ENCODE data around the gene DOK6.

DOK6 gene

GRCh38 chr18:69597561-69597960 lies 196.9 kb downstream of the DOK6 start:
- DNase-seq (ENCODE audit: extremely low read depth, low read depth) = no peak
- no peak for TF ChIP-seq CTCF (IDR thresholded peaks at IDR 0.05; ENCODE audit: low read depth, low read length, missing control alignments)
- H3K4me3 ChIP-seq (replicated peaks; ENCODE audit: low read depth, low read length) = no peak overlapping the region

- no peak overlapping the region for H3K4me3 ChIP-seq (replicated peaks; ENCODE audit: low read depth, low read length)
Measured at GRCh38 chr18:69599377-69599776, 198.7 kb downstream of the DOK6 start.

GRCh38 chr18:69612242-69612641 lies 211.6 kb downstream of the DOK6 start:
- H3K4me3 ChIP-seq (replicated peaks; ENCODE audit: low read depth, low read length) = no peak overlapping the region
- no peak for DNase-seq (ENCODE audit: extremely low read depth, low read depth)
- no peak for TF ChIP-seq CTCF (IDR thresholded peaks at IDR 0.05; ENCODE audit: low read depth, low read length, missing control alignments)

More at GRCh38 chr18:69599377-69599776, 198.7 kb downstream of the DOK6 start:
- no peak for TF ChIP-seq CTCF (IDR thresholded peaks at IDR 0.05; ENCODE audit: low read depth, low read length, missing control alignments)
- DNase-seq (ENCODE audit: extremely low read depth, low read depth) = no peak

GRCh38 chr18:69616114-69616513 lies 215.4 kb downstream of the DOK6 start:
- no peak for DNase-seq (ENCODE audit: extremely low read depth, low read depth)
- no peak for TF ChIP-seq CTCF (IDR thresholded peaks at IDR 0.05; ENCODE audit: low read depth, low read length, missing control alignments)
- no peak overlapping the region for H3K4me3 ChIP-seq (replicated peaks; ENCODE audit: low read depth, low read length)

GRCh38 chr18:69617408-69617807 lies 216.7 kb downstream of the DOK6 start:
- TF ChIP-seq CTCF (IDR thresholded peaks at IDR 0.05; ENCODE audit: low read depth, low read length, missing control alignments) = no peak
- no peak overlapping the region for H3K4me3 ChIP-seq (replicated peaks; ENCODE audit: low read depth, low read length)
- no peak for DNase-seq (ENCODE audit: extremely low read depth, low read depth)

GRCh38 chr18:69617888-69618287 lies 217.2 kb downstream of the DOK6 start:
- TF ChIP-seq CTCF (IDR thresholded peaks at IDR 0.05; ENCODE audit: low read depth, low read length, missing control alignments) = no peak
- no peak for DNase-seq (ENCODE audit: extremely low read depth, low read depth)
- H3K4me3 ChIP-seq (replicated peaks; ENCODE audit: low read depth, low read length) = no peak overlapping the region

GRCh38 chr18:69622184-69622583 lies 221.5 kb downstream of the DOK6 start:
- TF ChIP-seq CTCF (IDR thresholded peaks at IDR 0.05; ENCODE audit: low read depth, low read length, missing control alignments) = no peak
- H3K4me3 ChIP-seq (replicated peaks; ENCODE audit: low read depth, low read length) = no peak overlapping the region
- DNase-seq (ENCODE audit: extremely low read depth, low read depth) = no peak

Data from HFF-Myc (cell line).